Left lung (tissue), 10 donors: Measurements from ENCODE around the gene TIMP3. TPM values are rescaled to one million over a fixed set of nuclear protein-coding genes. Genes with fewer than 3 reads are reported as not detected.
A peak's percentile ranks its signal among the peaks of the same experiment; 100 is the strongest.

Experiments
- ATAC-seq: fragments of 200-7000 bp; cut with Tn5 transposase; one replicate; pipeline ENCODE4 v1.9.1; 2020; ENCODE audit warnings: moderate library complexity
- DNase-seq, 4 donors: peaks; one replicate each; pipeline ENCODE4 v3.0.0-alpha.2; 2013 to 2020
- H3K27ac ChIP-seq, 2 donors: fragments of 200-600 bp; sonication (generic) in 1 of 2; one replicate each; pipeline versions ENCODE4 v1.5.0 to v1.8.0; 2020 to 2021
- H3K27me3 ChIP-seq, 2 donors: fragments of 200-600 bp; sonication (generic) in 1 of 2; one replicate each; pipeline versions ENCODE4 v1.5.0 to v1.8.0; 2020 to 2021
- H3K36me3 ChIP-seq, 2 donors: fragments of 200-600 bp; sonication (generic) in 1 of 2; one replicate each; pipeline versions ENCODE4 v1.5.0 to v1.8.0; 2020 to 2021
- H3K4me1 ChIP-seq, 2 donors: fragments of 200-600 bp; one replicate each; pipeline ENCODE4 v1.8.0; 2021
- H3K4me3 ChIP-seq, 2 donors: fragments of 200-600 bp; sonication (generic) in 1 of 2; one replicate each; pipeline versions ENCODE4 v1.5.0 to v1.8.0; 2020 to 2021; ENCODE audit warnings: mild to moderate bottlenecking in 1 of 2
- H3K9me3 ChIP-seq, 2 donors: fragments of 200-600 bp; sonication (generic) in 1 of 2; one replicate each; pipeline versions ENCODE4 v1.5.0 to v1.8.0; 2020 to 2021
- CTCF ChIP-seq, 2 donors: fragments of 200-600 bp; sonication (generic) in 1 of 2; IDR thresholded peaks; one replicate each; pipeline versions ENCODE4 v1.5.0 to v1.8.0; 2021; ENCODE audit warnings: antibody characterized with exemption in 2 of 2
- intact Hi-C, 2 donors: fragments of 100-400 bp; cut with DNase I; formaldehyde crosslinking; loops; one replicate each; pipeline versions ENCODE4 v1.11.2 to v1.14.2; 2022
- polyA plus RNA-seq, 6 donors: library from polyadenylated mRNA; unstranded; fragments of 120-200 nt; gene quantifications; one replicate each; pipeline ENCODE4 v1.2.1, GENCODE V29; 2013; ENCODE audit not compliant: insufficient read length in 6 of 6
- total RNA-seq, 2 donors: library from RNA; stranded (reverse); fragmentation: NEBNext Ultra II Directional; extraction: Animal tissue kit (Norgen Biotek cat#: 25700); gene quantifications; one replicate each; pipeline ENCODE4 v1.2.1, GENCODE V29; 2021
- donor health status: DM: no; HTN: yes; CAD: no.
- donor health status: DM: no; HTN: no; CAD: no.

Gene TIMP3
- total and polyA plus RNA-seq, 8 donors: 146 to 308 (median 162) TPM

GRCh38 chr22:32882774-32883530, 81.4 kb downstream of the TIMP3 start:
- ATAC-seq (no peak), DNase-seq (no peak)
- no peak for TF ChIP-seq CTCF (IDR thresholded peaks at IDR 0.05)
- H3K36me3 ChIP-seq: no peaks in the 10 kb centered on the region
- no peak overlapping the region for H3K4me3 ChIP-seq
- H3K4me1 ChIP-seq: peaks cover 0 to 19% of the 10 kb centered on the region in 2 donors
- no peak overlapping the region for H3K27ac ChIP-seq
- H3K27me3 ChIP-seq: peaks cover 0 to 14% of the 10 kb centered on the region in 2 donors
- no peaks in the 10 kb centered on the region for H3K9me3 ChIP-seq
- intact Hi-C loops: no loop called here

DNA sequence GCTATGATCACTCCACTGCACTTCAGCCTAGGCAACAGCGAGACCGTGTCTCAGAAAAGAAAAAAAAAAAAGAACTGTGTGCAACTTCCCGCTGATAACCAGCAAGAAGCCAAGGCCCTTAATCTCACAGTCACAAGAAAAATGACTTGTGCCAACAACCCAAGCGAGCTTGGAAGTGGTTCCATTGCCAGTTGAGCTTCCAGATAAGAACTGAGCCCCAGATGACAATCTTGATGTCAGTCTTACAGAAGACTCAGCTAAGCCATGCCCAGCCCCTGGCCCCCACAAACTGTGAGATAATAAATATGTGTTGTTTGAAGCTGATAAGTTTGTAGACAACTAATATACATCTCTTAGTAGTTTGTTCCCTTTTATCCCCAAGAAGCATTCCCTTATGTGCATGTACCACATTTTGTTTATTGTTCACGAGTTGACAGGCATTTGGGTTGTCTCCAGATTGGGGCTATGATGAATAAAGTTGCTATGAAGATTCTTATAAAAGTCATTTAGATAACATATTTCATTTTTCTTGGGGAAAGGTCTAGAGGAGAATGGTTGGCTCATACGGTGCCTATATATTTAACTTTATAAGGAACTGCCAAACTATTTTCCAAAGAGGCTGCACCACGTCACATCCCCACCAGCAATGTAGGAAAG, 85.9 kb downstream of the TIMP3 start:
- Histone ChIP-seq H3K27me3 (no peaks in the 10 kb centered on the region), H3K27ac (no peak overlapping the region), H3K36me3 (no peaks in the 10 kb centered on the region), H3K4me3 (no peak overlapping the region), H3K9me3 (no peaks in the 10 kb centered on the region), H3K4me1 (no peaks in the 10 kb centered on the region)
- TF ChIP-seq CTCF (IDR thresholded peaks at IDR 0.05): no peak
- intact Hi-C loops: no loop called here
- no peak for ATAC-seq
- DNase-seq: no peak

GRCh38 chr22:32888976-32889375, 87.5 kb downstream of the TIMP3 start:
- no peak overlapping the region for H3K27ac ChIP-seq
- H3K9me3 ChIP-seq: no peaks in the 10 kb centered on the region
- no peak for TF ChIP-seq CTCF (IDR thresholded peaks at IDR 0.05)
- intact Hi-C loops: no loop called here
- no peaks in the 10 kb centered on the region for H3K36me3 ChIP-seq
- ATAC-seq: no peak
- no peaks in the 10 kb centered on the region for H3K27me3 ChIP-seq
- no peak overlapping the region for H3K4me3 ChIP-seq
- no peaks in the 10 kb centered on the region for H3K4me1 ChIP-seq
- no peak for DNase-seq

DNA sequence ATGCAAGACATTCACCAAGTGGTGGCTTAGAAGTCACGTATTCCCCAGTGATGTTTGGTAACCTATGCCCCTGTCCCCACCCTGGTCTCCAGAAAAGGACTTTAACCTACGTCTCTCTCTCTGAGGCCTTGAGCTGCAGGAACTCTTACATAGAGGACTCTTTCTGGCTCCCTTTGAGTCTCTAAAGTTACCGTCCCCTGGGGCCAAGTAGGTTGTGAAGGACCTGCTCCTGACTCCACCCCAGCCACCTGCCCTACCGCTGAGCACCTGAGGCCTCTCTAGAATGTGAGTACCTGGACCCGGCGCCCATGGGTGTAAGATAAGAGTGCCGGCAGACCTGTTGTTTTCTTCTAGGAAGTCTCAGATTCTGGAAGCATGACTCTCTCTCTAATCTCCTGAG, 95.4 kb downstream of the TIMP3 start:
- no peak for TF ChIP-seq CTCF (IDR thresholded peaks at IDR 0.05)
- H3K36me3 ChIP-seq: no peaks in the 10 kb centered on the region
- ATAC-seq: peak; percentile 93
- H3K27ac ChIP-seq: peak overlapping the region in 1 of 2 donors; percentile 56
- intact Hi-C loops: no loop called here
- H3K9me3 ChIP-seq: no peaks in the 10 kb centered on the region
- no peaks in the 10 kb centered on the region for H3K4me1 ChIP-seq
- peak in 1 of 4 donors; percentile 80 for DNase-seq
- H3K27me3 ChIP-seq: no peaks in the 10 kb centered on the region
- H3K4me3 ChIP-seq: no peak overlapping the region

DNA sequence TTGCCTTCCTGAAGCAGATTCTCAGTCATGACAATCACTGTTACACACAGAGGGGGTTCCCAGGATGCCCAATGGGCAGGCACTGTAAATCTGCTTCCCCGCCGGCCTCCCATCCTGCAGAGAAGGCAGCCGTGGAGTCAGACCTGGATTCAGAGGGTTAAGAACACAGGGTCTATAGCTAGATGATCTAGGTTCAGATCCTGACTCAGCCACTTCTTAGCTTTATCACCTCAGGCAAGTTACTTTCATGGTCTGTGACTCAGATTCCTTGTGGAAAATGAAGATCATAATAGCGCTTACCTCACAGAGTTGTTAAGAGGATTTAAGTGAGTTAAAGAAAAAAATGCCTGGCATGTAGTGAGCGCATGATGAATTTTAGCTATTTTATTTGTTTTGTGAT, 95.9 kb downstream of the TIMP3 start:
- intact Hi-C loops: no loop called here
- H3K4me1 ChIP-seq: no peaks in the 10 kb centered on the region
- H3K4me3 ChIP-seq: no peak overlapping the region
- ATAC-seq (peak; percentile 80), DNase-seq (no peak)
- H3K27me3 ChIP-seq: no peaks in the 10 kb centered on the region
- no peak for TF ChIP-seq CTCF (IDR thresholded peaks at IDR 0.05)
- H3K27ac ChIP-seq: peak overlapping the region in 1 of 2 donors; percentile 56
- no peaks in the 10 kb centered on the region for H3K9me3 ChIP-seq
- H3K36me3 ChIP-seq: no peaks in the 10 kb centered on the region
